ENCODE data around the gene GGT1. TPM values are rescaled to one million over a fixed set of nuclear protein-coding genes. Genes with fewer than 3 reads are reported as not detected.
A peak's percentile ranks its signal among the peaks of the same experiment; 100 is the strongest.

GGT1 gene
- total RNA-seq, 2 experiments from 2014 or later = 19.7 to 20.1 TPM

DNA sequence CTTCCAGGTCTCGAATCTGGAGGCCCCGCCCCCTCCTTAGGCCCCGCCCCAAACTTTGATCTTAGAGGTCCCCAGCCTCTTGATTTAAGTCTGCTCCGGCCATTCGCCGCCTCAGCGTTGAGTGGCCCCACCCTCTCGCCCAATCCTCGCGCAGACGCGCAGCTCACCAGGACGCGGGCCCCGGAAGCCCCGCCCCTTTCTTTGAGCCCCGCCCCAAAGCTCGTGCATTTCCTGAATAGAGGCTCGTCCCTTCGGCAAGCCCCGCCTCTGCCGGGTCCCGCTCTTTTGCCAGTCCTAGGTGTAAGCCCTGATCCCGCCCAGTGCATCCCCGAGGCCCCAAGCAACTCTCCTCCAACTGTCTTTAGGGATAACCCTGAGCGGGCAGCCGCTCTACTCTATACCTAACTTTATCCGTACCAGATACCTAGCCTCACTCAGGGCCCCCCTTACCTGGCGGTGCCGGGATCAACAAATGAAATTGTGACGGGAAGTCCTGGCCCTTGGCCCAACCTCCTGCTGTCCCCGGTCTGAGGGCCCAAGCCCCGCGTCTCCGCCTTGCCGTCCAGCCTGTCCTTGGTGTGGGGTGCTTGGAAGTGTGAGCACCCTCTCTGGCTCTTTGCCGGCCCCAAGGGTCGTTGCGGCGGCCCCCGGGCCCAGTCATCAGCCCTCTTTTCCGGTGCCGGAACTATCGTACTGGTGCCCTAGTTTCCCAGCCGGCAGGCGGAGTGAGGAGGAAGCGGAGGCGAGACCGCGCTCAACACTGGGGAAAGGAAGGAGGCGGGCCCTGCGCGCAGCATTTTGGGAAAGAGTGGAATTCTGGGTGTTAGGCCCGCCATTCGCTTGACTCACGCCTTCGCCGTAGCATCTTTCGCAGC, 47.6 kb upstream of the GGT1 start, which contains the start of gene SNRPD3:
SNRPD3 (plus strand) TSS at position 835 of the 875 bp plus-strand sequence. CDS start 1,676 bp downstream, outside the sequence.
- intact Hi-C loops (cut with DNase I, micrococcal nuclease) = loop anchor here in 1 of 2 experiments (1.0 to 10.0 kb wide), 5 partner anchors 285 to 1411 kb away; partner anchors contain the start of genes DERL3, RAB36, RSPH14 and SPECC1L
- Mint-ChIP-seq H3K4me1 (ENCODE audit: low read depth) (peaks cover 82% of the 10 kb centered on the region), H3K36me3 (ENCODE audit: low read depth) (peaks cover 68% of the 10 kb centered on the region), H3K9me3 (no peaks in the 10 kb centered on the region), H3K27me3 (no peaks in the 10 kb centered on the region), H3K4me3 (peak within 1 kb of the TSS; percentile 97), H3K27ac (peak within 1 kb of the TSS; percentile 89)
- ChIA-PET CTCF (no interaction called here), POLR2A (interaction anchor here (0.6 to 2.4 kb wide), 8 partner anchors 7 to 698 kb away, joined by 3 to 17 read pairs (median 4); partner anchors contain the start of gene ADORA2A)
- DNase-seq (peak; percentile 99 to 100 (median 100)), ATAC-seq (ENCODE audit: poor library complexity) (peak; percentile 83)
- Histone ChIP-seq H3K27ac (ENCODE audit: low read depth in 1 of 2, low read length in 2 of 2) (peak within 1 kb of the TSS; percentile 97 to 98), H3K4me3 (ENCODE audit: low read length) (peak within 1 kb of the TSS; percentile 78), H3K4me1 (ENCODE audit: insufficient read depth, low read length) (peaks cover 52% of the 10 kb centered on the region), H3K27me3 (ENCODE audit: control insufficient read depth in 1 of 2, insufficient read depth in 2 of 2, low read length in 2 of 2) (no peaks in the 10 kb centered on the region), H3K9me3 (ENCODE audit: control insufficient read depth in 1 of 2, insufficient read depth in 1 of 2, low read length in 2 of 2) (no peaks in the 10 kb centered on the region), H3K36me3 (ENCODE audit: insufficient read depth, low read length) (peaks cover 29% of the 10 kb centered on the region)
- TF ChIP-seq CTCF (IDR thresholded peaks at IDR 0.05) = no peak

DNA sequence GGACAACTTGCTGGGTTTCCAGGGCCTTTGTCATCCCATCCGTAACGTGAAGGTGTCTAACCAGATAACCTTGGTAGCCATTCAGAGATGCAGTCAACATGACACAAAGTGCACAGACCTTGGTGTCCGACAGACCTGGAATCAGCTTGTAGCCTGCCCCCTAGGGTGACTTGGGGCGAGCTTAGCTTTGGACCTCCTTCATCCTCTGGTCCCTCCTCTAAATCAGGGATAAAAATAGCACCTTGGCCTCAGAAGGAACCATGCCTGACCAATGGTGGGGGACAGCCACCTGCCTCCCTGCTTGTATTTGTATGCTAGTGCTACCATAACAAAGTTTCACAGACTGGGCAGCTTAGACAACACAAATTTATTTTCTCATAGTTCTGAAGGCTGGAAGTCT, 43.5 kb upstream of the GGT1 start:
- TF ChIP-seq CTCF (IDR thresholded peaks at IDR 0.05) = no peak
- Histone ChIP-seq H3K4me1 (ENCODE audit: insufficient read depth, low read length) (peaks cover 70% of the 10 kb centered on the region), H3K27ac (ENCODE audit: low read depth in 1 of 2, low read length in 2 of 2) (no peak overlapping the region), H3K9me3 (ENCODE audit: control insufficient read depth in 1 of 2, insufficient read depth in 1 of 2, low read length in 2 of 2) (no peaks in the 10 kb centered on the region), H3K36me3 (ENCODE audit: insufficient read depth, low read length) (peaks cover 56% of the 10 kb centered on the region), H3K4me3 (ENCODE audit: low read length) (no peak overlapping the region), H3K27me3 (ENCODE audit: control insufficient read depth in 1 of 2, insufficient read depth in 2 of 2, low read length in 2 of 2) (no peaks in the 10 kb centered on the region)
- Mint-ChIP-seq H3K4me1 (ENCODE audit: low read depth) (peaks cover 80% of the 10 kb centered on the region), H3K27me3 (no peaks in the 10 kb centered on the region), H3K9me3 (no peaks in the 10 kb centered on the region), H3K27ac (no peak overlapping the region), H3K4me3 (peak overlapping the region; percentile 63), H3K36me3 (ENCODE audit: low read depth) (peaks cover 78% of the 10 kb centered on the region)
- ChIA-PET POLR2A (no interaction called here), CTCF (interaction anchor here (0.7 kb wide), 2 partner anchors 35 to 101 kb away, joined by 3 to 4 read pairs; no protein-coding TSS in a partner anchor)
- DNase-seq = no peak
- no peak for ATAC-seq (ENCODE audit: poor library complexity)
- intact Hi-C loops (cut with DNase I, micrococcal nuclease) = loop anchor here in 1 of 2 experiments (5.0 to 10.0 kb wide), 4 partner anchors 645 to 1415 kb away; partner anchors contain the start of genes DERL3, RAB36 and RSPH14

- Mint-ChIP-seq H3K27me3 (no peaks in the 10 kb centered on the region), H3K27ac (no peak overlapping the region), H3K36me3 (ENCODE audit: low read depth) (peaks cover 84% of the 10 kb centered on the region), H3K4me1 (ENCODE audit: low read depth) (peaks cover 65% of the 10 kb centered on the region), H3K9me3 (no peaks in the 10 kb centered on the region), H3K4me3 (no peak overlapping the region)
- intact Hi-C loops (cut with DNase I, micrococcal nuclease) = no loop called here
- TF ChIP-seq CTCF (IDR thresholded peaks at IDR 0.05) = no peak
- Histone ChIP-seq H3K36me3 (ENCODE audit: insufficient read depth, low read length) (peaks cover 70% of the 10 kb centered on the region), H3K4me3 (ENCODE audit: low read length) (no peak overlapping the region), H3K9me3 (ENCODE audit: control insufficient read depth in 1 of 2, insufficient read depth in 1 of 2, low read length in 2 of 2) (no peaks in the 10 kb centered on the region), H3K27me3 (ENCODE audit: control insufficient read depth in 1 of 2, insufficient read depth in 2 of 2, low read length in 2 of 2) (no peaks in the 10 kb centered on the region), H3K4me1 (ENCODE audit: insufficient read depth, low read length) (peaks cover 57% of the 10 kb centered on the region), H3K27ac (ENCODE audit: low read depth in 1 of 2, low read length in 2 of 2) (no peak overlapping the region)
- ChIA-PET POLR2A (no interaction called here), CTCF (no interaction called here)
- no peak for ATAC-seq (ENCODE audit: poor library complexity)
- DNase-seq = no peak
Measured at GRCh38 chr22:24563246-24563645, 39.7 kb upstream of the GGT1 start.
